NOMO-1 treated with DMSO at 0.1 percent for 48 hours (cell line): Measurements from ENCODE around the gene APC2.

Experiments used
- DNase-seq: peaks from one replicate; lab custom pipeline; 2025; ENCODE audit not compliant: unreplicated experiment; lab: John Stamatoyannopoulos, UW

Gene APC2

DNA sequence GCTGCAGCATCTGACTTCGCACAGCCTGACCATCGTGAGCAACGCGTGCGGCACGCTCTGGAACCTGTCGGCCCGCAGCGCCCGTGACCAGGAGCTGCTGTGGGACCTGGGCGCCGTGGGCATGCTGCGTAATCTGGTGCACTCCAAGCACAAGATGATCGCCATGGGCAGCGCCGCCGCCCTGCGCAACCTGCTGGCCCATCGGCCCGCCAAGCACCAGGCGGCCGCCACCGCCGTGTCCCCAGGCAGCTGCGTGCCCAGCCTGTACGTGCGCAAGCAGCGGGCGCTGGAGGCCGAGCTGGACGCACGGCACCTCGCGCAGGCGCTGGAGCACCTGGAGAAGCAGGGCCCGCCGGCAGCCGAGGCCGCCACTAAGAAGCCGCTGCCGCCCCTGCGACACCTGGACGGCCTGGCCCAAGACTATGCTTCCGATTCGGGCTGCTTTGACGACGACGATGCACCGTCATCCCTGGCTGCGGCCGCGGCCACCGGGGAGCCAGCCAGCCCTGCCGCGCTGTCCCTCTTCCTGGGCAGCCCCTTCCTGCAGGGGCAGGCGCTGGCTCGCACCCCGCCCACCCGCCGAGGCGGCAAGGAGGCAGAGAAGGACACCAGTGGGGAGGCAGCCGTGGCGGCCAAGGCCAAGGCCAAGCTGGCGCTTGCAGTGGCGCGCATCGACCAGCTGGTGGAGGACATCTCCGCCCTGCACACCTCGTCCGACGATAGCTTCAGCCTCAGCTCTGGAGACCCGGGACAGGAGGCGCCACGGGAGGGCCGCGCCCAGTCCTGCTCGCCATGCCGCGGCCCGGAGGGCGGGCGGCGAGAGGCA is 15.5 kb downstream of the APC2 start:
- DNase-seq, result no peak

DNA sequence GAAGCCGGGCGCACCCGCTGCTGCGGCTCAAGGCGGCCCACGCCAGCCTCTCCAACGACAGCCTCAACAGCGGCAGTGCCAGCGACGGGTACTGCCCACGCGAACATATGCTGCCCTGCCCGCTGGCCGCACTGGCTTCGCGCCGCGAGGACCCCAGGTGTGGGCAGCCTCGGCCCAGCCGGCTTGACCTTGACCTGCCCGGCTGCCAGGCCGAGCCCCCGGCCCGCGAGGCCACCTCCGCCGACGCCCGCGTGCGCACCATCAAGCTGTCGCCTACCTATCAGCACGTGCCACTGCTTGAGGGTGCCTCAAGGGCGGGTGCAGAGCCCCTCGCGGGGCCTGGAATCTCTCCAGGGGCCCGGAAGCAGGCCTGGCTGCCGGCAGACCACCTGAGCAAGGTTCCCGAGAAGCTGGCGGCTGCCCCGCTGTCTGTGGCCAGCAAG is 16.1 kb downstream of the APC2 start:
- no peak for DNase-seq

DNA sequence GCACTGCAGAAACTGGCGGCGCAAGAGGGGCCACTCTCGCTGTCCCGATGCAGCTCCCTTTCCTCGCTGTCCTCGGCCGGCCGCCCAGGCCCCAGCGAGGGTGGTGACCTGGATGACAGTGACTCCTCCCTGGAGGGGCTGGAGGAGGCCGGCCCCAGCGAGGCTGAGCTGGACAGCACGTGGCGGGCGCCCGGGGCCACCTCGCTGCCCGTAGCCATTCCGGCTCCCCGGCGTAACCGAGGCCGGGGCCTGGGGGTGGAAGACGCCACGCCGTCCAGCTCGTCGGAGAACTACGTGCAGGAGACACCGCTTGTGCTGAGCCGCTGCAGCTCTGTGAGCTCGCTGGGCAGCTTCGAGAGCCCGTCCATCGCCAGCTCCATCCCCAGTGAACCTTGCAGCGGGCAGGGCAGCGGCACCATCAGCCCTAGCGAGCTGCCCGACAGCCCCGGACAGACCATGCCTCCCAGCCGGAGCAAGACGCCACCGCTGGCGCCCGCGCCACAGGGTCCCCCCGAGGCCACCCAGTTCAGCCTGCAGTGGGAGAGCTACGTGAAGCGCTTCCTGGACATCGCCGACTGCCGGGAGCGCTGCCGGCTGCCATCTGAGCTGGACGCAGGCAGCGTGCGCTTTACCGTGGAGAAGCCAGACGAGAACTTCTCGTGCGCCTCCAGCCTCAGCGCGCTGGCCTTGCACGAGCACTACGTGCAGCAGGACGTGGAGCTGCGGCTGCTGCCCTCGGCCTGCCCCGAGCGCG is 16.7 kb downstream of the APC2 start:
- no peak for DNase-seq

DNA sequence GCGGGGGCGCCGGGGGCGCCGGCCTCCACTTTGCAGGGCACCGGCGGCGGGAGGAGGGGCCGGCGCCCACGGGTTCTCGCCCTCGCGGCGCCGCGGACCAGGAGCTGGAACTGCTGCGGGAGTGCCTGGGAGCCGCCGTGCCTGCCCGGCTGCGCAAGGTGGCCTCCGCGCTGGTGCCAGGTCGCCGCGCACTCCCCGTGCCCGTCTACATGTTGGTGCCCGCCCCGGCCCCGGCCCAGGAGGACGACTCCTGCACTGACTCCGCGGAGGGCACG is 17.2 kb downstream of the APC2 start:
- DNase-seq, result no peak

DNA sequence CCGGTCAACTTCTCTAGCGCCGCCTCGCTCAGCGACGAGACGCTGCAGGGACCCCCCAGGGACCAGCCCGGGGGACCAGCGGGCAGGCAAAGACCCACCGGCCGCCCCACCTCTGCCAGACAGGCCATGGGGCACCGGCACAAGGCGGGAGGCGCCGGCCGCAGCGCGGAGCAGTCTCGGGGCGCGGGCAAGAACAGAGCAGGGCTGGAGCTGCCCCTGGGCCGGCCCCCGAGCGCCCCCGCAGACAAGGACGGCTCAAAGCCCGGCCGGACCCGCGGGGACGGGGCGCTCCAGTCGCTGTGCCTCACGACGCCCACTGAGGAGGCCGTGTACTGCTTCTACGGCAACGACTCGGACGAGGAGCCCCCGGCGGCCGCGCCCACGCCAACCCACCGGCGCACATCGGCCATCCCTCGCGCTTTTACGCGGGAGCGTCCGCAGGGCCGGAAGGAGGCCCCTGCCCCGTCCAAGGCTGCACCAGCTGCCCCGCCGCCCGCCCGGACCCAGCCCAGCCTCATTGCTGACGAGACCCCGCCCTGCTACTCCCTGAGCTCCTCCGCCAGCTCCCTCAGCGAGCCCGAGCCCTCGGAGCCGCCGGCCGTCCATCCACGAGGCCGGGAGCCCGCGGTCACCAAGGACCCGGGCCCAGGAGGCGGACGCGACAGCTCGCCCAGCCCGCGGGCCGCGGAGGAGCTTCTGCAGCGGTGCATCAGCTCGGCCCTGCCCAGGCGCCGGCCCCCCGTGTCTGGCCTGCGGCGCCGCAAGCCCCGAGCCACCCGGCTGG is 17.8 kb downstream of the APC2 start:
- DNase-seq, result no peak

DNA sequence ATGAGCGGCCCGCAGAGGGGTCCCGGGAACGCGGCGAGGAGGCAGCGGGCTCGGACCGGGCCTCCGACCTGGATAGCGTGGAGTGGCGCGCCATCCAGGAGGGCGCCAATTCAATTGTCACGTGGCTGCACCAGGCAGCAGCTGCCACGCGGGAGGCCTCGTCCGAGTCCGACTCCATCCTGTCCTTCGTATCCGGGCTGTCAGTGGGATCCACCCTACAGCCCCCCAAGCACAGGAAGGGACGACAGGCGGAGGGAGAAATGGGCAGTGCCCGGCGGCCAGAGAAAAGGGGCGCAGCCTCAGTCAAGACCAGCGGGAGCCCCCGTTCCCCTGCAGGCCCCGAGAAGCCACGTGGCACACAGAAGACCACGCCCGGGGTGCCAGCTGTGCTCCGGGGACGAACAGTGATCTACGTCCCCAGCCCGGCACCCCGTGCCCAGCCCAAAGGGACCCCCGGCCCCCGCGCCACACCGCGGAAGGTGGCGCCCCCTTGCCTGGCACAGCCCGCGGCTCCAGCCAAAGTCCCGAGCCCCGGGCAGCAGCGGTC is 18.4 kb downstream of the APC2 start:
- DNase-seq, result no peak

DNA sequence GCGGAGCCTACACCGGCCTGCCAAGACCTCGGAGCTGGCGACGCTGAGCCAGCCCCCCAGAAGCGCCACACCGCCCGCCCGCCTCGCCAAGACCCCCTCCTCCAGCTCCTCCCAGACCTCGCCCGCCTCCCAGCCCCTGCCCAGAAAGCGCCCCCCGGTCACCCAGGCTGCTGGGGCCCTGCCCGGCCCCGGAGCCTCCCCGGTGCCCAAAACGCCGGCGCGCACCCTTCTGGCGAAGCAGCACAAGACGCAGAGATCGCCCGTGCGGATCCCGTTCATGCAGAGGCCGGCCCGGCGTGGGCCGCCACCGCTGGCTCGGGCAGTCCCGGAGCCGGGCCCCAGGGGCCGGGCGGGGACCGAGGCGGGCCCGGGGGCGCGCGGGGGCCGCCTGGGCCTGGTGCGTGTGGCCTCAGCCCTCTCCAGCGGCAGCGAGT is 18.9 kb downstream of the APC2 start:
- no peak for DNase-seq

DNA sequence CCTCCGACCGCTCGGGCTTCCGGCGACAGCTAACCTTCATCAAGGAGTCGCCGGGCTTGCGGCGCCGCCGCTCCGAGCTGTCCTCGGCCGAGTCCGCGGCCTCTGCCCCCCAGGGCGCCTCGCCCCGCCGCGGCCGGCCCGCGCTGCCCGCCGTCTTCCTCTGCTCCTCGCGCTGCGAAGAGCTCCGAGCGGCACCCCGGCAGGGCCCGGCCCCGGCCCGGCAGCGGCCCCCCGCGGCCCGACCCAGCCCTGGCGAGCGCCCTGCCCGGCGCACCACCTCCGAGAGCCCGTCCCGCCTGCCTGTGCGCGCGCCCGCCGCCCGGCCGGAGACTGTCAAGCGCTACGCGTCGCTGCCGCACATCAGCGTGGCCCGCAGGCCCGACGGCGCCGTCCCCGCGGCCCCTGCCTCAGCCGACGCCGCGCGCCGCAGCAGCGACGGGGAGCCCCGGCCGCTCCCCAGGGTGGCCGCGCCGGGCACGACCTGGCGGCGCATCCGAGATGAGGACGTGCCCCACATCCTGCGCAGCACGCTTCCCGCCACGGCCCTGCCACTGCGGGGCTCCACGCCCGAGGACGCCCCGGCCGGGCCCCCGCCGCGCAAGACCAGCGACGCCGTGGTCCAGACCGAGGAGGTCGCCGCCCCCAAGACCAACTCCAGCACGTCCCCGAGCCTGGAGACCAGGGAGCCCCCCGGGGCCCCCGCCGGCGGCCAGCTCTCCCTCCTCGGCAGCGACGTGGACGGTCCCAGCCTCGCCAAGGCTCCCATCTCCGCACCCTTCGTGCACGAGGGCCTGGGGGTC is 19.5 kb downstream of the APC2 start:
- no peak for DNase-seq

DNA sequence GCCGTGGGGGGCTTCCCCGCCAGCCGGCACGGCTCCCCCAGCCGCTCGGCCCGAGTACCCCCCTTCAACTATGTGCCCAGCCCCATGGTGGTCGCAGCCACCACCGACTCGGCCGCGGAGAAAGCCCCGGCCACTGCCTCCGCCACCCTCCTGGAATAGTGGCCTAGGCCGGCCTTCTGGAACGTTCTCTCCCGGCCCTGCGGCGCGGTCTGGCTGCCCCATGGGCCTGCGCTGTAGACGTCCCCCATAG is 20.1 kb downstream of the APC2 start:
- no peak for DNase-seq

DNA sequence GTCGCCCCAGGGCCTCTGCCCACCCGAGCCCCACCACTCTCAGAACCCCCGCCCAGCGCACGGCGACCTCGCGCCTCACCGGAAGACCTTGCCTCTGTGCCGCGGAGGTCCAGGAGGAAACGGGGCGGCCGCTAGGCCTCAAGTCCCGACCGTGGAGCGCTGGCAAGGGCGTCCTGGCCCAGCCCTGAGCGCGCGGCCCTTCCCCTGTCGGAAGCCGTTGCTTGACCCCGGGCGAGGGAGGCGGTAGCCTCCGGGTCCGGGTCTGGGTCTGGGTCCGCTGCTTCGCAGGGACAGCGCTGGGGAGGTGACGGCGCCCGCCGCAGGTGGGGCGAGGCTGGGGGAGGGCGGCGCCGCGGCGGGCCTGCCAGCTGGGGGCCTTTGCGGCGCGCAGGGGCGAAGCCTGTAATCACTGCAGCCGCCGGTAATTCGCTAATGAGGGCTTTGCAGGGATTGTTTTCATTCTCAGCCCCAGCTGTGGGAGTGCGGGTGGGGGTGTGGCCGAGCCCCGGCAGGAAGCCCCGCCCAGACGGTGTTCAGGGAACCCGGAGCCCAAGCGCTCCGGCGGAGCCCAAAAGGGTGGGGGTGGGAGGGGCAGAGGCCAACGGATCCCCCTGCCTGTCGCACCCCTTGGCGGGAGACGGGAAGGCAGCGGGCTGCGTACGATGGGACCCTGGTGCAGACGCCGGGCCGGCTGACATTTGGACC is 20.5 kb downstream of the APC2 start:
- no peak for DNase-seq

DNA sequence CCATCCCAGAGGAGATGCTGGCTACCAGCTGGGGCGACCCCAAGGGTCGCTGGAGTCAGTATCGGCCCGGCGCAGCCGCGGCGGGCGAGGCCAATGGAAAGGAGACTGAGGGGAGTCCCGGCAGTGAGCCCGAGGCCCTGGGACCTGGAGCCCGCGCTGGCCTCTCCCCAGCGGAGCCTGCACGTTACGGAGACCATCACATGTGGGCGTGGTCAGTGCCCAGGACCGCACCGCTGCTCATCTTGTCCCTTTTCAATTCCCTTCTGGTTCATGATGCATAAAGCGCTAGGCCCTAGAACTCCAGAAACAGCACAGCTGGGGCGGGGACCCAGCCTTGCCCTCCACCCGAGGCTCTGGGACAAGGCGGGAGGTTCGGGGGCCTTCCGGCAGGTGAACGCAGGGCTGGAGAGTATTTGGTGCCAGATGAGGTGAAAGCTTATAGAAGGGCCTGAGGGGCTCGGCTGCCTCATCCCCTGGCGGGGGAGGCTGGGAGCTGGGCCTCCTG is 21.1 kb downstream of the APC2 start:
- no peak for DNase-seq

DNA sequence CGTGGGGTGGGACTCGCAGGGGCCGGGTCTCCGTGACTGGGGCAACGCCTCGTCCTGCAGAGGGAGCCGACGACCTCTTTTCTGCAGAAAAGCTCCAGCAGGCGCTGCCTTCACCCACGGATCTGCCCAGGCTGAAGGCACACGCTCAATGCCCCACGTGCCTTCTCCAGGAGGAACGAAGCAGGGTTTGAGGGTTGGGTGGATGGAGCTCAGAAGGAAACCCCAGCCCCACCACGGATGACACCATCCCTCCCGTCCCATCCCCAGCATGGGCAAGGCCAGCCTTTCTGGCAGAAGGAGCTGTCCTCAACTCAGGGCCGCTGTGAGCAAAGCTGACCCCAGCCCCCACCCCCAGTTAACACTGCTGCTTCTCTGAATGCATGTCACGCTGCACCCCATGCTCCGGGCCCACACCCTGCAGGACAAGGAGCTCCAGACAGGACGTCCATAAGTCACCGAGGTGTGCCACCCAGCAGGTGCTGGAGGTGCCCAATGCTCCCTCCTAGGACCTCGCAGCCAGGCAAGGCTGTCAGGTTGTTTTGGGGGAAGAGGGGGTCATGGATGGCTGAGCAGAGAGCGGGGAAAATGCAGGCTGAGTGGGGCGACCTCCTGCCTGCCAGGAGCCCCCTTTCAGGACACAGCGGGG is 21.7 kb downstream of the APC2 start:
- no peak for DNase-seq

DNA sequence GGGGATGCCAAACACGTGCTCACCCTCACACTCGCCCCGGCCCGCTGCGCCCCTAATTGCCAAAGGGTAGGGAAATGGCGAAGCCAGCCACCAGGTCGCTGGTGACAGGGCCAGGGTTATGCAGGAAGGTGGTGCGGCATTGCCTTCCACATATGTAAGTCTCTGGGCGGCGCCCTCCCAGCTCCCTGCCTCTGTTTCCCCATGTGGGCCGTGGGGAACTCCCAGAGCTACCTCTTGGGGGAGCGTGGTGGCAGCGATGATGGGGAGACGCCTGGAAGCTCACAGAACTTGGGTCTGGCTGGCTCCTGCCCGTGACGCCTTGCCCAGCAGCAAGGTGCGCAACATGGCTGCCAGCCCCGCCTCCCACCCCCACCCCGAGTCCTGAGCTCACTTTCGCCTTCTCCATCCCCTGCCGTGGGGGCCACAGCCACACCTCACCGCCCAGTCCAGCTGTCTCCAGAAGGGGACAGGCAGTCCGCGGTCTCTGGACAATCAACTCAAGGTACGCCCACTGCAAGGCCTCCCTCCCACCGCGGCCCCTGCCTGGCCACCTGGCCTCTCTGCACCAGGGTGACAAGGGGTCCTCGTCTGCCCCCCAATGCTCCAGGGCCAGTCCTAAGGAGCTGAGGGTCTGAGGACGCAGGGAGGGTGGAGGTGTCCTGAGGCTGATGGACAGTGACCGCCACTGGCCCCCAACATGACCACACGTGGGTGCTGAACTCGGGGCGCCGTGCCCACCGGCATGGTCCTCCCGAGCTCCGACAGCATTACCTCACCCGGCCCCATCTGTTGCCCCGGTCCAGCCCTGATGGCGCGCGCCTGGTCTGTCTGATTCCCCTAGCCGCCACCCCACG is 22.5 kb downstream of the APC2 start:
- DNase-seq, result no peak

DNA sequence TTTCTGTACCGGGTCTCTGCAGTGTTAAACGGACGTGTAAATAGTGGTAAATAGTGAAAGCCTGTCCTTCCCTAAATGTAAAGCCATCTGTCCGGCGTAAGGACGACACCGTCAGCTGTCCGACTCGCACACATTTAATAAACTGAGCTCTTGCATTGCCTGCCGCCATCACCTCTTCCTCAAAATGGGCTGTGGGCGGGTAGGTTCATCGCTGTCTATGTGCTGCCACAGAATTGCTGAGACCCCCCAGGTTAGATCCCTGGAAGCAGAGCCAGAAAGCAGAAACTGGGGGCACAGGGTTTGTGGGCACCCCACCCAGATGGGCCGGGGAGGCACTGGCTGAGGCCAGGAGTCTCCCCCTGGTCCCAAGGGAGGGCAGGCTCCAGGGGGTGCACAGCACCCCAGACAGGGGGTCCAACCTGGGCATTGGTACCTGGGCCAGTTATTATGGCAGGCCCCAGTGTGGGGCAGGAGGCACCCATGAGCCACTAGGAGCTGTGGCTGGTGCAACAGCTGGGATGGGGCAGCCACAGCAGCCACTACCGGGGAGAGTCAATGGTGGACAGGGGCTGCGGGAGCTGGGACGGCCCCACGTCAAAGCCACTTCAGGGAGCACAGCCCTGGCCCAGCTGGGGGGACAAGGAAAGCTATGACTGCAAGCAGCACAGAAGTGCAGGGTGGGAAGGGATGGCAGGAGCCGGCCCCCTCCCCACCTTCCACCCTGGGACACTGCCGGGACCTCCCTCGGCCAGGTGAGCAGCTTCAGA is 23.3 kb downstream of the APC2 start:
- no peak for DNase-seq

DNA sequence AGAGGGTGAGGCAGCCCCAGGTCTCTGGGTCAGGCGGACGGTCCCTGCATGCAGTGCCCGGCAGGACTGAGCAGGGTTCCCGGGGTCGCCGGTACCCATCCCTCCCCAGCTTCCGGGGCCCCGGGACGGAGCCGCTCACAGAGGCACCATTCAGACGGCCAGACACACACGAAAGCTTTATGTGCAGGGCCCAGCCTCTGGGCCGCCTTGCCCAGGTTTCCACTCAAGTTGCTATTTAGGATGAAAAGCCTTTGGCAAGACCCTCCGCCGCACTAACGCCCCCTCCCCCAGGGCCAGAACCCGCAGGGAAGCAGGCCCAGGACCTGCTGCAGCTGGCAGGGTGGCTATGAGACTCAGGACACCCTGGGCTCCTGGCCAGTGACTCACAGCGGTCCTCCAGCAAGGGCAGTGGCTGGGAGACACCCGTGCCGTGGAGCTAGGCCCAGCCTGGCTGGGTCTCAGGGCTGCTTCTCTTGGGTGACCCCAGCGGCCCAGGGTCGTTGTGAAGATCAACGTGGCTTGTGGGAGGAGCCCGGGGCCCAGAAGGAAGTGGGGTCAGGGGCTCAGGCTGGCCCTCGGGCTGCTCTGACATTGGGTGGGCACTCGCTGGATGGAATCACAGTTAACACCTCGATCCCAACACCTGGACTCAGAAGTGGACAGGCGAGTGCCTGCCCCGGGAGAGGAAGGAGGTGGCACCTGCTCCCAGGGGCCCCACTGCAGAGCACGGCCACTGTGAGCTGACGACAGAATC is 24.3 kb downstream of the APC2 start:
- no peak for DNase-seq

DNA sequence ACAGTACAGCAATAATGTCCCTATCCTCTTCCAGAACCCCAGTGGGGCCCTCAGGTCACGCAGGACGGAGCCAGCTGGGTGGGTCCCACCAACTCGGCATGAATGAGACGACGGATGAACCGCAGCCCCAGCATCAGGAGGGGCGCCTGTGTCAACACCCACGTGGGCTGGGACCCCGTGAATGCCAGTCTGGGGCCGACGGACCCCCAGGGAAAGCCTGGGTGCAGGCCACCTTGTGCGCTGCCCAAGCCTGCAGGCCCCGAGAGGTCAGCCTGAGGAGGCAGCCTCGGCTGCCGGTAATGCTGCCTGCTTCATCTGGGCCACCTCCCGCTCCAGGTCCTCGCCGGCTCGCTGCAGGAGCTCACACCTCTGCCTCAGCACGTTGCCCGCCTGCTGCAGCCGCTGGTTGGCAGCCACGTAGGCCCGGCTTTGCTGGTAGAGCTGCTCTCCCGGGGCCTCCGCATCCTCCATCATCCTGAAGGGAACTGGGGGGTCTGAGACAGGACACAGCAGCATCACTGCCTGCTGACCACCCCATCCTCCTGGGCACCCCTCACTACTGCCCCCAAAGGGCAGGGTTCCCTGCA is 24.9 kb downstream of the APC2 start:
- no peak for DNase-seq
